Embryonic facial prominence (tissue), 1 donor: ENCODE results near the gene OPN1MW3.
"Not testable (repeated sequence)": the region's sequence is repeated elsewhere in the genome, so short reads cannot be mapped to it uniquely, and the experiment has no call there.

Experiments used
- DNase-seq: peaks from one replicate; pipeline ENCODE4 v3.0.0-alpha.2; 2016; ENCODE audit errors: extremely low spot score

Gene OPN1MW3

GRCh38 chrX:154296731-154297130 is 39.3 kb downstream of the OPN1MW3 start:
- DNase-seq, result no peak

GRCh38 chrX:154298312-154298711 is 40.9 kb downstream of the OPN1MW3 start:
- DNase-seq, result no peak

GRCh38 chrX:154300816-154301215 is 43.4 kb downstream of the OPN1MW3 start:
- no peak for DNase-seq

GRCh38 chrX:154302998-154303397 is 45.6 kb downstream of the OPN1MW3 start:
- not testable (repeated sequence) for DNase-seq

GRCh38 chrX:154303476-154303875 is 46.1 kb downstream of the OPN1MW3 start:
- no peak for DNase-seq

GRCh38 chrX:154304846-154305245 is 47.5 kb downstream of the OPN1MW3 start:
- DNase-seq, result no peak

GRCh38 chrX:154305541-154306205 is 48.3 kb downstream of the OPN1MW3 start:
- no peak for DNase-seq

- DNase-seq, result no peak
Measured at GRCh38 chrX:154307202-154307601, 49.8 kb downstream of the OPN1MW3 start.

GRCh38 chrX:154308108-154308946 is 50.9 kb downstream of the OPN1MW3 start:
- no peak for DNase-seq

- no peak for DNase-seq
Measured at GRCh38 chrX:154309041-154309775, 51.8 kb downstream of the OPN1MW3 start.

- no peak for DNase-seq
Measured at GRCh38 chrX:154310616-154311536, 53.5 kb downstream of the OPN1MW3 start.

GRCh38 chrX:154312116-154312515 is 54.7 kb downstream of the OPN1MW3 start:
- DNase-seq, result no peak

- no peak for DNase-seq
Measured at GRCh38 chrX:154313147-154313546, 55.8 kb downstream of the OPN1MW3 start.

GRCh38 chrX:154315416-154315815 is 58.0 kb downstream of the OPN1MW3 start:
- no peak for DNase-seq

GRCh38 chrX:154317391-154317995 is 60.1 kb downstream of the OPN1MW3 start:
- DNase-seq, result no peak

GRCh38 chrX:154320406-154320805 is 63.0 kb downstream of the OPN1MW3 start:
- no peak for DNase-seq
